DMS 273 (cell line): ENCODE results near the gene GPBP1.
"Not testable (repeated sequence)": the region's sequence is repeated elsewhere in the genome, so short reads cannot be mapped to it uniquely, and the experiment has no call there.

Experiments used
- DNase-seq: peaks from one replicate; lab custom pipeline; 2025; ENCODE audit not compliant: unreplicated experiment; lab: John Stamatoyannopoulos, UW

Gene GPBP1, protein sequence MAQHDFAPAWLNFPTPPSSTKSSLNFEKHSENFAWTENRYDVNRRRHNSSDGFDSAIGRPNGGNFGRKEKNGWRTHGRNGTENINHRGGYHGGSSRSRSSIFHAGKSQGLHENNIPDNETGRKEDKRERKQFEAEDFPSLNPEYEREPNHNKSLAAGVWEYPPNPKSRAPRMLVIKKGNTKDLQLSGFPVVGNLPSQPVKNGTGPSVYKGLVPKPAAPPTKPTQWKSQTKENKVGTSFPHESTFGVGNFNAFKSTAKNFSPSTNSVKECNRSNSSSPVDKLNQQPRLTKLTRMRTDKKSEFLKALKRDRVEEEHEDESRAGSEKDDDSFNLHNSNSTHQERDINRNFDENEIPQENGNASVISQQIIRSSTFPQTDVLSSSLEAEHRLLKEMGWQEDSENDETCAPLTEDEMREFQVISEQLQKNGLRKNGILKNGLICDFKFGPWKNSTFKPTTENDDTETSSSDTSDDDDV

DNA sequence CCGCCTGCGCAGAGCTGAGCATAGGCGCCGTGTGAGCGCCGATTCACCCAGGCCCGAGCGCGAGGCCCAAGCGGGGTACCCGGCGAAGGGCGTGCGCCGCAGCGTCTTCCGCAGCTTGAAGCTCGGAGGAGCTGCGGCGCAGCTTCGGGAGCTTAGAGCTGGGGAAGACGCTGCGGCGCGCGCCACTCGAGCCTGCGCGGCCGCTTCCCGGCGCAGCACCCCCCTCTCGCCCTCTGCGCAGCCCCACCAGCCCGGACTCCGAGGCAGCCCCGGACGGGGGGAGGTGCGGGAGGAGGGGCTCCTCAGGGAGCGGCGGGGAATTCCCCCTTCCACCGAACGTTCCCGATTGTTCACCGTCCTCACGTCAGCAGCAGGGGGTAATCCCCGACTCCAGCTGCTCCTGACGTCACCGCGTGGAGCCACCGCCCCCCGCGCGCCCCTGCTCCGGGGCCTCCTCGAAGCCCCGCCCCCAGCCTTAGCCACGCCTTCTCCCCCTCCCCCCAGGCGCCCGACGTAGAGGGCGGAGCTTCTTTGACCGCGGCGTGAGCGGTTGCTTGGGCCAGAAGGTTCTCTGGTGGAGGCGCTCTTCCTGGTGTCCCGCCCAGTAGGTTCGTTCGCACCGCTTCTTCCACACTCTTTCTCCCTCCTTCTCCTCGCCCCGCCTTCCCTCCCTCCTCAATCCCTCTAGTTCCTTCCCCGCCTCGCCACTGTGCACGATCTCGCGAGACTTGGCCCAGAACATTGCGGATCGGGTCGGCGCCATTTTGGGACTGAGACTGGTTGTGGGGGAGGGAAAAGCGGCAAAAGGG, at the start of gene GPBP1:
GPBP1 (plus strand) TSS at position 741 of the 809 bp plus-strand sequence. CDS start 40,072 bp downstream, outside the sequence.
- DNase-seq = peak; percentile 100

DNA sequence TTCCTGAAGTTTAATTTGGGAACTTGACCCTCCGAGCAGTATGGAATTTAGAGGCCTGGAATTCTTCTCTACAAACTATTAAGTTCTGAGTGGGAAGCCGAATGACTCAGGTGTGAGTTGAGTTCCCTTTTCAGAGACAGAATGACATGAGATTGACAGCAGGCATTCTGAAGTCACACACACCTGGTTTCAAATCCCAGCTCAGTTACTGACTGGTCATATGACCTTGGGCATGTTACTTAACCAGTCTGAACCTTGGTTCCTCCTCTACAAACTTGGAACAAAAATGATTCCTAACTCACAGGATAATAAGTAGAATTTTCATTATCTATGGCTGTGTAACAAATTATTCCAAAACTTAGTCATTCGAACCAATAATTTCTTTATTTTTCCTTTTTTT, 45.5 kb upstream of the GPBP1 start:
- no peak for DNase-seq

- no peak for DNase-seq
These were observed 40.3 kb upstream of the GPBP1 start for GRCh38 chr5:57133574-57133973.

GRCh38 chr5:57137401-57137800, 36.5 kb upstream of the GPBP1 start:
- no peak for DNase-seq

DNA sequence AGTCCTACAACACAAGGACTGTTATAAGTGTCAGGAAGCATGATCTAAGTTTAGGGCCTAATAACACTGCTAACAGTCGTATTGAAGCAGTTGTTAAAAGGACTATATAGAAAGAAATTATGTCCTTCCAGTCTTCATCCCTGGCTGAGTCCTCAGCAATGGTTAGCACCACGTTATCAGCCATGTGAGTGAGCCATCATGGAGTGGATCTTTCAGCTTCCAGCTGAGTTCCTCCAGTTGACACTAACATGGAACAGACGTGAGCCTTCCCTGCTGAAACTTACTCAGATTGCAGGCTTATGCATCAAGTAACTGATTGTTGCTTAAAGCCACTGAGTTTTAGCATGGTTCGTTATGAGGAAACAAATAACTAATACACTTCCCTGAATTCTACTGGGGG, 21.5 kb upstream of the GPBP1 start:
- no peak for DNase-seq

GRCh38 chr5:57155033-57155432, 18.8 kb upstream of the GPBP1 start:
- no peak for DNase-seq

DNA sequence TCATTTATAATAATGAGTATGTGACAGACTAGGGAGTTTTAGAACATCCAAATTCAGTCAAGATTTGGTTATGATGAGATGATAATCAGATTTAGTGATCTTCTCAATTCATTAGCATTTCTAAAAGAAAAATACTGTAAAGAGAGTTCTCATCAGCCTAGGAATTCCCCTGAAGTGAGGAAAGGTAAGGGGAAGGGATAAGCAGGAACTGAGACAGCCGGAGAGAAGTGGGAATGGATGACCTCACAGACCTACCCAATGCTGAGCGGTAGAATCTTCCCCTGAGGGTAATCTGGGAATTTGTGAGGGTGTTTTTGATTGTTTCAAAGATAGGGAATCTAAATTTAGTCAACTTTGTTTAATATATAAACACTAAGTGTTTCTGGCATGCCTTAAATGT, 16.7 kb upstream of the GPBP1 start:
- DNase-seq = no peak

- no peak for DNase-seq
These were observed 16.2 kb upstream of the GPBP1 start for GRCh38 chr5:57157666-57158065.

DNA sequence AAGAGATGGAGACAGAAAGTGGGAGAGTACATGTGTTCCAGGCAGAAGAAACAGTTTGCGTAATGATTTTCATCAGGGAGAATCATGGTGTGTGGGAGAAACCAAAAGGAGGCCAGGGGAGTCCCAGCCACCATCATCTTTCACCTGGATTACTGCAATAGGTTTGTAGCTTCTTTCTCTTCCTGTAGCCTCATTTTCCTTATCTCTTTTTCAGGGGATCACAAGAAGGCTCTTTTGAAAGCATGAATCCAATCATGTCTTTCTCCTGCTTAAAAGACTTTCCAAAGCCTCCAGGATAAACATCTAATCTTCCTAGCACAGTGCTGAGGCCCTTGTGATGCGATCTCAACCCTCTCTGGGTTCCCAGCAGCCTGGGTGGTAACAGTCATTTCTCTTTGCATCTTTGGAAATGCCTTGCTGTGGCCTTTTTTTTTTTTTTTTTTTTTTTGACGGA, 10.3 kb upstream of the GPBP1 start:
- DNase-seq = no peak

DNA sequence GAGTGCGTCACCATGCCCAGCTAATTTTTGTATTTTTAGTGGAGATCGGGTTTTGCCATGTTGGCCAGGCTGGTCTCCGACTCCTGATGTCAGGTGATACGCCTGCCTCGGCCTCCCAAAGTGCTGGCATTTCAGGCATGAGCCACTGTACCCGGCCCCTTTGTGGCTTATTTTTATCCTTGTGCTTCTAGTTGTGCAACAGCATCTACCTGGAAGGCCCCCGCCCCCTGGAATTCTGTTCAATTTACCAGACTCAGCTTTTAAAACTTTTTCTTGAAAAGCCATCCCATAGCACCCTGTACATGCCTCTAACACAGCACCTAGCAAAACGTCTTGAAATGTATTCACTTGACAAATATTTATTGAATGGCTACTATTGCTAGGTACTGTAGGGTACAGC, 9.7 kb upstream of the GPBP1 start:
- DNase-seq = no peak

- DNase-seq = not testable (repeated sequence)
These were observed 8.7 kb upstream of the GPBP1 start for GRCh38 chr5:57165171-57165570.

- DNase-seq = no peak
These were observed 7.6 kb upstream of the GPBP1 start for GRCh38 chr5:57166276-57166675.

DNA sequence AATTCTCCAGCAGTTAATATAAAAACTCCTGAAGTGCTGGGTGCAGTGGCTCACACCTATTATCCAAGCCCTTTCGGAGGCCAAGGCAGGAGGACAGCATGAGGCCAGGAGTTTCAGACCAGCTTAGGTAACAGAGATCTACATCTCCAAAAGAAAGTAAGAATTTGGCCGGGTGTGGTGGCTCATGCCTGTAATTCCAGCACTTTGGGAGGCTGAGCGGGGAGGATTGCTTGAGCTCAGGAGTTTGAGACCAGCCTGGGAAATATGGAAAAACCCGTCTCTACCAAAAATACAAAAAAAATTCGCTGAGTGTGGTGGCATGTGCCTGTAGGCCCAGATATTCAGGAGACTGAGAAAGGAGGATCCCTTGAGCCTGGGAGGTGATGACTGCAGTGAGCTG, 6.7 kb upstream of the GPBP1 start:
- DNase-seq = no peak

GRCh38 chr5:57170116-57170515, 3.7 kb upstream of the GPBP1 start:
- DNase-seq = not testable (repeated sequence)

GRCh38 chr5:57171816-57172465, 1.9 kb upstream of the GPBP1 start:
- DNase-seq = no peak

GRCh38 chr5:57172466-57173318, 1.2 kb upstream of the GPBP1 start:
- peak; percentile 41 for DNase-seq

DNA sequence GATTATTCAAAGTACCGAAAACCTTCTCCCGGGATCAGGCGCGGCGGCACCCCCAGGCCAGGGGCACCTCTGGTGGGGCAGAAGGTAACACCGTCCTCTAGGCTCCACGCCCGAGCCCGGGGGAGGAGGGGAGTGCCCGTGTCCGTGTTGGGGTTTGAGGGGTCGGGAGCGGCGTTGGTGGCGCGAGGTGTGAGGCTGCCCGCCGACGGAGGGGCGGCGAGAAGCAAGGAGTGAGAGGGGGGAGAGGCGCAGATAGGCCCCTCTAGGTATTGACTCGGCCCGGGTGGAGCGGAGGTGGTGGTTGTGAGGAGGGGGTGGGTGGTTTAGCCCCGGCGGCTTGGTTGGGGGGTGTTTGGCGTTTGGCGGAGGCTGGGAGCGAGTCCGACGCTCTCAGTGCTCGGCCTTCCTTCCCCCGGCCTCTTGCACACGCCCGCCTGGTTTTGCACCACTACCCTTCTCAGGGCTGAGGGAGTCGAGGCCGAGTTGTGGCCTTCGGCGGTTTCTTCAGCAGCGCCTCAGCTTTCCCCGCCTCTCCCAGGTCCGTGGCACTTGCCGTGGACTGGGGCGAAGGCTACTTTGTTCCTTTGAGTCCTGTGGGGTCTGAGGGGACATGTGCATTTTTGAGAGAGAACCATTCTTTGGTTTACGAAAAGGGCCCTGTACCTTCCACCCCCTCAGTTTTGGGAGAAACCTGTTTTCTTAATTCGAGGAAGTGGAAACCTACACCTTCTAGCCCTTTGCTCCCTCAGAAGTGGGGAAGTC, 450 bp downstream of the GPBP1 start:
- DNase-seq = peak; percentile 83

DNA sequence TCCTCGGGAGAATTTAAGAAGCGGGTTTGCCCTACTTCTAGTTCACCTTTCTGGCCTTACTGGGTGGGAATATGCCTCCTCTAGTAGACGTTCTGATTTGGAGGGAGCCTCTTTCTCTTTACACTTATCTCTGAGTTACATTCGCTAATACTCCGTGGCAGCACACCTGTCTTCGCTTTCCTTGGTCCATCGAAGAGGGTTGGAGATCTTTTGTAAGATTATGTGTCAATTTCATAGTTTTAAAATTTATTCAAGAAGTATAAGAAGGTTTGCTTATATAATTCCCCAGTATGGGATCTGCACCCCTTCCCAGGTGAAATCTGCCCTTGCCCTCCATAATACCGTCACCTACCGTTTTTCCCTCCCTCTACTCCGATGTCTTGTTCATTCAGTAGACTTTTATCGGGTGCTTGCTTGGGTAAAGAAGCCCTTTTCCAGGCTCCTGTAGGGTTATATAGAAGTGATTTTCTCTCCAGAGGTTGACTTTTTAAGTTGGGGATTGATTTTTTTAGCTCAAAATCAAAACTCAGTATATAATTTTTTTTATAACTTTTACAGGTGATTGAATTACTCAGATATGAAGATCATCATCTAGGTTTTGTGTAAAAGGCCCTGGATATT, 1.1 kb downstream of the GPBP1 start:
- DNase-seq = peak; percentile 62

GRCh38 chr5:57175551-57176309, 1.9 kb downstream of the GPBP1 start:
- DNase-seq = peak; percentile 39
